ENCODE data around the gene NCK2. TPM values are rescaled to one million over a fixed set of nuclear protein-coding genes. Genes with fewer than 3 reads are reported as not detected.

The NCK2 gene
- total RNA-seq, 1 donor from 2014 or later = 45.9 TPM

DNA sequence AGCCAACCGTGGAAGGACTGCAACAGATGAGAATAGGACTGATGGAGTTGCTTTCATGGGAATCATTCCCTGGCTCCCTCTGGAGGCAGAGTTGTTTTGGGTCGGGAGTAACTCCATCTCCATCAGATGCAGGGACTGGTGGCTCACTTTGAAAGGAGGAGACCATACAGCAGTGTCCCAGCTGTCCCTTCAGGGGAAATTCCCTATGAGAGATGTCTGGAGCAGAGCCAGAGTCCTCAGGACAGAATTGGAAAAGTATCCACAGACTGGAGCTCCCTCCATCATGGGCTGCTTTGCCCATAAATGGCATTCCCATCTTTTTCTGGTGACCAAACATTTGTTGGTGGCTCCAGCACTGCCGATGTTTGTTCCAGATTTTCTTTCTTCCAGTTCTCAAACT lies 144.3 kb downstream of the NCK2 start:
- no peak for DNase-seq (ENCODE audit: extremely low spot score in 2 of 2)
- Histone ChIP-seq H3K9me3 (no peaks in the 10 kb centered on the region), H3K4me1 (peaks cover 36% of the 10 kb centered on the region), H3K36me3 (peaks cover 0 to 9% of the 10 kb centered on the region in 2 donors), H3K4me3 (no peak overlapping the region), H3K27ac (no peak overlapping the region), H3K27me3 (no peaks in the 10 kb centered on the region)
- TF ChIP-seq POLR2A (IDR thresholded peaks at IDR 0.05) (no peak), CTCF (IDR thresholded peaks at IDR 0.05) (no peak)
- intact Hi-C loops (cut with DNase I) = no loop called here

- Histone ChIP-seq H3K36me3 (peaks cover 0 to 16% of the 10 kb centered on the region in 2 donors), H3K27ac (no peak overlapping the region), H3K9me3 (no peaks in the 10 kb centered on the region), H3K4me1 (peaks cover 27% of the 10 kb centered on the region), H3K27me3 (no peaks in the 10 kb centered on the region), H3K4me3 (no peak overlapping the region)
- intact Hi-C loops (cut with DNase I) = no loop called here
- DNase-seq (ENCODE audit: extremely low spot score in 2 of 2) = no peak
- TF ChIP-seq CTCF (IDR thresholded peaks at IDR 0.05) (no peak), POLR2A (IDR thresholded peaks at IDR 0.05) (no peak), POLR2AphosphoS5 (IDR thresholded peaks at IDR 0.05; ENCODE audit: insufficient read depth in 1 of 2, low read depth in 1 of 2) (no peak)
These were observed 145.4 kb downstream of the NCK2 start for GRCh38 chr2:105890111-105890510.

DNA sequence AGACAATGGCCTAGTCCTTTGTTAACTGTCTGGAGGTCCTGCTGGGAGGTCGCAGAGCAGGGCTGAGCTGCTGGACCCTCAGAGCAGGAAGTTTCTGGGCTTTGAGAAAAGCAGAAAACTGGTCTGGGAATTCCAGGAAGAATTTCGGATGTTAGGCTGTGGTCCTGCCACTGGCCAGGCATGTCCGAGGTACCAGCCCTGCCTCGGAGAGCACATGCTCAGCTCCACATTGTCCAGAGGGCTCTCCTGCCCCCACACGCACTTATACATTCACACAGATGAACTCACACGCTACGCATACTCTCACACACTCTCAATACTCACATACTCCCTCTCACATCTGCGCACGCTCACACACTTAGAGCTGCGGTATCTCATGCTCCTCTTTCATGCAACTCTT lies 146.1 kb downstream of the NCK2 start:
- intact Hi-C loops (cut with DNase I) = no loop called here
- H3K4me3 ChIP-seq = no peak overlapping the region
- no peaks in the 10 kb centered on the region for H3K9me3 ChIP-seq
- TF ChIP-seq CTCF (IDR thresholded peaks at IDR 0.05) = no peak
- H3K36me3 ChIP-seq = peaks cover 0 to 16% of the 10 kb centered on the region in 2 donors
- DNase-seq (ENCODE audit: extremely low spot score in 2 of 2) = no peak
- no peak overlapping the region for H3K27ac ChIP-seq
- no peaks in the 10 kb centered on the region for H3K27me3 ChIP-seq
- H3K4me1 ChIP-seq = peaks cover 19% of the 10 kb centered on the region

- H3K27me3 ChIP-seq = no peaks in the 10 kb centered on the region
- peaks cover 0 to 17% of the 10 kb centered on the region in 2 donors for H3K36me3 ChIP-seq
- intact Hi-C loops (cut with DNase I) = no loop called here
- H3K9me3 ChIP-seq = no peaks in the 10 kb centered on the region
- no peak overlapping the region for H3K27ac ChIP-seq
- DNase-seq (ENCODE audit: extremely low spot score in 2 of 2) = no peak
- H3K4me3 ChIP-seq = no peak overlapping the region
- no peaks in the 10 kb centered on the region for H3K4me1 ChIP-seq
- no peak for TF ChIP-seq CTCF (IDR thresholded peaks at IDR 0.05)
- no peak for TF ChIP-seq POLR2A (IDR thresholded peaks at IDR 0.05)
- no peak for TF ChIP-seq POLR2AphosphoS5 (IDR thresholded peaks at IDR 0.05; ENCODE audit: insufficient read depth in 1 of 2, low read depth in 1 of 2)
These were observed 148.6 kb downstream of the NCK2 start for GRCh38 chr2:105893011-105893995.

DNA sequence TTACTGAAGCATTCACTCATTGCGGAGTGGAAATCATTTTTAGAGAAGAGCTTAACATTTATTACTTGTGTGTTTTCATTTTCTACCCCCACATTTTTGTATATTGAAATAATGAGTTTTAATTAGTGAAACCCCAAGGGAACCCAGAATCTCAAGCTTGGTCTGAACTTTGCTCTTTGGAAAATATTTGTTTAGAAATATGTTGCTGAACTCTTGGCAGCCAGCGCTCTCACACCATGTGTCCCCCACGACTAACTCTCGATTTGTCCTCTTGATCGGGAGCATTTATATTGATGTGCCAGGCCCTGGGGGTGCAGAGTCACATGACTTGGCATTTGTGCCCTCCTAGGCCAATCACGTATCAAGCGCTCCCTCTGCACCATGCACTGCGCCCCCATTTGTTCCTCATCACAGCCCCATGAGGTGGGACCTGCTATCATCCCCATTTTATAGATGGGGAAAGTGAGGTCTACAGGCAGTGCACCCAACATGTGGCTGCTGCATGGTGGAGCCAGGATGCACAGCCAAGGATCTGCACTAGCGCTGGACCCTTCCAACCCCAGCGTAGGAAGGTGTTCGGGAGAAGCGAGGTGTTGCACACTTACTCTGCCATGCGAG lies 149.7 kb downstream of the NCK2 start:
- no peak for TF ChIP-seq POLR2A (IDR thresholded peaks at IDR 0.05)
- no peak for TF ChIP-seq POLR2AphosphoS5 (IDR thresholded peaks at IDR 0.05; ENCODE audit: insufficient read depth in 1 of 2, low read depth in 1 of 2)
- no peak for TF ChIP-seq CTCF (IDR thresholded peaks at IDR 0.05)
- H3K4me1 ChIP-seq = no peaks in the 10 kb centered on the region
- intact Hi-C loops (cut with DNase I) = no loop called here
- H3K27me3 ChIP-seq = no peaks in the 10 kb centered on the region
- H3K4me3 ChIP-seq = no peak overlapping the region
- peaks cover 0 to 20% of the 10 kb centered on the region in 2 donors for H3K36me3 ChIP-seq
- H3K27ac ChIP-seq = no peak overlapping the region
- DNase-seq (ENCODE audit: extremely low spot score in 2 of 2) = no peak
- H3K9me3 ChIP-seq = no peaks in the 10 kb centered on the region

Data from vagina (tissue), 2 donors.